Epithelial cell of esophagus (primary cell): Measurements from ENCODE around the gene MYH7.
A peak's percentile ranks its signal among the peaks of the same experiment; 100 is the strongest.

Experiments used
- DNase-seq: peaks from one replicate; pipeline ENCODE4 v3.0.0; 2010; ENCODE audit warnings: low read depth
- H3K4me3 ChIP-seq: 2 replicates; pipeline ENCODE4 v1.5.1; 2011; ENCODE audit warnings: mild to moderate bottlenecking, low read length, control low read depth
- CTCF ChIP-seq: IDR thresholded peaks from 2 replicates; pipeline ENCODE4 v1.5.1; 2011; ENCODE audit warnings: low read depth, mild to moderate bottlenecking, low read length, control low read depth, inconsistent platforms; ENCODE audit not compliant: insufficient read depth; ENCODE audit errors: missing control alignments

Gene MYH7

GRCh38 chr14:23365036-23365731 lies 70.3 kb downstream of the MYH7 start, which contains the start of gene EFS:
Gene EFS, minus strand, starts transcription at chr14:23365172. Its CDS starts 147 bp downstream, at chr14:23365025.
- DNase-seq: peak; percentile 75
- peak within 1 kb of the TSS; percentile 66 for H3K4me3 ChIP-seq
- TF ChIP-seq CTCF: no peak

GRCh38 chr14:23364164-23365035 lies 71.1 kb downstream of the MYH7 start:
- H3K4me3 ChIP-seq: peak overlapping the region; percentile 66
- peak; percentile 24 for DNase-seq
- no peak for TF ChIP-seq CTCF
